Fibroblast of the conjunctiva (primary cell): Measurements from ENCODE around the gene HIGD1A.

Experiments
- DNase-seq: peaks from one replicate; pipeline ENCODE4 v3.0.0-alpha.2; 2010; ENCODE audit warnings: low read depth

The HIGD1A gene

GRCh38 chr3:42735019-42735418 lies 69.3 kb downstream of the HIGD1A start:
- no peak for DNase-seq

- no peak for DNase-seq
Observed at GRCh38 chr3:42734263-42734860, 69.9 kb downstream of the HIGD1A start.

- no peak for DNase-seq
Observed at GRCh38 chr3:42733501-42734262, 70.6 kb downstream of the HIGD1A start.
